ENCODE results near the gene CEND1. TPM values are rescaled to one million over a fixed set of nuclear protein-coding genes. Genes with fewer than 3 reads are reported as not detected.

Gene CEND1
- total RNA-seq = 0.09 TPM in 1 of 2 replicates, not detected in the other

GRCh38 chr11:789943-790342, at the start of gene CEND1:
TSS of gene CEND1 (minus strand) at chr11:790090. CDS start at chr11:788576, 1,514 bp downstream.

GRCh38 chr11:832529-833113, 42.7 kb upstream of the CEND1 start, which contains the start of gene CD151:
TSS of gene CD151 (plus strand) at chr11:832952. CDS start at chr11:836070, 3,118 bp downstream.

GRCh38 chr11:827897-828192, 38.0 kb upstream of the CEND1 start, which contains the start of gene CRACR2B:
TSS of gene CRACR2B (plus strand) at chr11:827919. CDS start at chr11:828608, 689 bp downstream.

GRCh38 chr11:818396-819128, 28.7 kb upstream of the CEND1 start, which contains the start of gene PNPLA2:
TSS of gene PNPLA2 (plus strand) at chr11:818914. CDS start at chr11:819719, 805 bp downstream.

GRCh38 chr11:809287-810039, 19.6 kb upstream of the CEND1 start, which contains the start of gene RPLP2:
TSS of gene RPLP2 (plus strand) at chr11:809967. CDS start at chr11:810235, 268 bp downstream.

GRCh38 chr11:798093-798713, 8.3 kb upstream of the CEND1 start, which contains the start of gene SLC25A22:
TSS of gene SLC25A22 (minus strand) at chr11:798281. CDS start at chr11:795006, 3,275 bp downstream.

GRCh38 chr11:777288-778255, 12.3 kb downstream of the CEND1 start, which contains the start of gene GATD1:
TSS of gene GATD1 (minus strand) at chr11:777487. CDS start at chr11:777462, 25 bp downstream.

GRCh38 chr11:747158-748006, 42.5 kb downstream of the CEND1 start, which contains the start of gene TALDO1:
TSS of gene TALDO1 (plus strand) at chr11:747464. CDS start at chr11:747482, 18 bp downstream.

Other genes with a start within 250 kb of the CEND1 start
- 1.5 and 1.7 TPM in 2 replicates for gene LMNTD2, start 229.4 kb downstream of the CEND1 start, total RNA-seq
- gene RASSF7, start 229.1 kb downstream of the CEND1 start, total RNA-seq = 9.2 and 19.1 TPM in 2 replicates
- gene PHRF1, start 213.6 kb downstream of the CEND1 start, total RNA-seq = 17.6 and 19.3 TPM in 2 replicates
- 7.4 and 11.4 TPM in 2 replicates for gene IRF7, start 174.1 kb downstream of the CEND1 start, total RNA-seq
- not detected in 2 replicates for gene CDHR5, start 165.1 kb downstream of the CEND1 start, total RNA-seq
- gene SCT, start 162.9 kb downstream of the CEND1 start, total RNA-seq = not detected in 2 replicates
- gene DRD4, start 152.8 kb downstream of the CEND1 start, total RNA-seq = not detected in 2 replicates
- gene DEAF1, start 94.9 kb downstream of the CEND1 start, total RNA-seq = 27.5 and 34.3 TPM in 2 replicates
- 7.9 and 11.1 TPM in 2 replicates for gene TMEM80, start 94.3 kb downstream of the CEND1 start, total RNA-seq
- gene EPS8L2, start 83.9 kb downstream of the CEND1 start, total RNA-seq = 1.9 and 2.1 TPM in 2 replicates
- 96.4 and 101 TPM in 2 replicates for gene TALDO1, start 42.6 kb downstream of the CEND1 start, total RNA-seq
- 22.9 and 25.1 TPM in 2 replicates for gene GATD1, start 12.6 kb downstream of the CEND1 start, total RNA-seq
- 4.7 and 5.2 TPM in 2 replicates for gene SLC25A22, start 8.2 kb upstream of the CEND1 start, total RNA-seq
- gene PIDD1, start 15.1 kb upstream of the CEND1 start, total RNA-seq = 3.0 and 3.5 TPM in 2 replicates
- gene RPLP2, start 19.9 kb upstream of the CEND1 start, total RNA-seq = 292 and 295 TPM in 2 replicates
- gene PNPLA2, start 28.8 kb upstream of the CEND1 start, total RNA-seq = 45.8 and 67.0 TPM in 2 replicates
- 17.9 and 28.8 TPM in 2 replicates for gene CRACR2B, start 37.8 kb upstream of the CEND1 start, total RNA-seq
- 587 and 744 TPM in 2 replicates for gene CD151, start 42.9 kb upstream of the CEND1 start, total RNA-seq
- 133 and 311 TPM in 2 replicates for gene POLR2L, start 52.4 kb upstream of the CEND1 start, total RNA-seq
- 57.3 and 155 TPM in 2 replicates for gene TSPAN4, start 52.8 kb upstream of the CEND1 start, total RNA-seq
- 24.4 and 29.8 TPM in 2 replicates for gene CHID1, start 120.7 kb upstream of the CEND1 start, total RNA-seq
- 24.7 and 37.1 TPM in 2 replicates for gene AP2A2, start 135.8 kb upstream of the CEND1 start, total RNA-seq
- not detected in 2 replicates for gene MUC6, start 246.6 kb upstream of the CEND1 start, total RNA-seq